Posterior vena cava (tissue), 2 donors: ENCODE results near the gene MYO1A. TPM values are rescaled to one million over a fixed set of nuclear protein-coding genes. Genes with fewer than 3 reads are reported as not detected.
A peak's percentile ranks its signal among the peaks of the same experiment; 100 is the strongest.
"Not testable (repeated sequence)": the region's sequence is repeated elsewhere in the genome, so short reads cannot be mapped to it uniquely, and the experiment has no call there.

ENCODE experiments used
- DNase-seq: peaks from one replicate; pipeline ENCODE4 v3.0.0-alpha.2; 2020; ENCODE audit warnings: low spot score
- intact Hi-C, 2 donors: fragments of 100-400 bp; cut with DNase I; formaldehyde crosslinking; loops; one replicate each; pipeline versions ENCODE4 v1.14.1 to v1.14.2; 2022 to 2023
- total RNA-seq, 2 donors: library from RNA; stranded (reverse); fragmentation: NEBNext Ultra II Directional; extraction: Animal tissue kit (Norgen Biotek cat#: 25700); gene quantifications; one replicate each; pipeline ENCODE4 v1.2.1, GENCODE V29; 2021
- donor health status: DM: yes; HTN: yes; CAD: no.
- donor health status: DM: yes; HTN: yes; CAD: no.

MYO1A gene
- total RNA-seq, 2 donors from 2014 or later = 0.28 to 1.0 TPM

- DNase-seq, intact Hi-C loops: not testable (repeated sequence)
Observed at GRCh38 chr12:57053901-57054300, 4.0 kb upstream of the MYO1A start.

- DNase-seq, intact Hi-C loops: not testable (repeated sequence)
Observed at GRCh38 chr12:57053146-57053545, 3.2 kb upstream of the MYO1A start.

- no peak for DNase-seq
- intact Hi-C loops = no loop called here
Observed at GRCh38 chr12:57051011-57051410, 1.1 kb upstream of the MYO1A start.

- DNase-seq = no peak
- intact Hi-C loops = no loop called here
Observed at GRCh38 chr12:57049119-57049446, 846 bp downstream of the MYO1A start.

GRCh38 chr12:57048423-57049118 is 1.4 kb downstream of the MYO1A start:
- DNase-seq = no peak
- intact Hi-C loops = no loop called here

- intact Hi-C loops = no loop called here
Observed at GRCh38 chr12:57047981-57048380, 1.9 kb downstream of the MYO1A start.

GRCh38 chr12:57046947-57047890 is 2.7 kb downstream of the MYO1A start:
- DNase-seq = no peak
- intact Hi-C loops = no loop called here

More at GRCh38 chr12:57047981-57048380, 1.9 kb downstream of the MYO1A start:
- DNase-seq = no peak

- intact Hi-C loops = no loop called here
- DNase-seq = no peak
Observed at GRCh38 chr12:57046086-57046791, 3.7 kb downstream of the MYO1A start.

- no peak for DNase-seq
- intact Hi-C loops = no loop called here
Observed at GRCh38 chr12:57044889-57045288, 5.0 kb downstream of the MYO1A start.

GRCh38 chr12:57044468-57044867 is 5.5 kb downstream of the MYO1A start:
- no peak for DNase-seq
- intact Hi-C loops = no loop called here

GRCh38 chr12:57042695-57043094 is 7.2 kb downstream of the MYO1A start:
- DNase-seq = no peak
- intact Hi-C loops = no loop called here

- DNase-seq = no peak
- intact Hi-C loops = no loop called here
Observed at GRCh38 chr12:57040750-57041149, 9.2 kb downstream of the MYO1A start.

- intact Hi-C loops = no loop called here
- no peak for DNase-seq
Observed at GRCh38 chr12:57040211-57040610, 9.7 kb downstream of the MYO1A start.

- DNase-seq = no peak
- intact Hi-C loops = no loop called here
Observed at GRCh38 chr12:57039016-57039798, 10.7 kb downstream of the MYO1A start.

- no peak for DNase-seq
- intact Hi-C loops = no loop called here
Observed at GRCh38 chr12:57037264-57037663, 12.7 kb downstream of the MYO1A start.

- intact Hi-C loops = no loop called here
- peak; percentile 10 for DNase-seq
Observed at GRCh38 chr12:57033431-57033830, 16.5 kb downstream of the MYO1A start.

- no peak for DNase-seq
- intact Hi-C loops = no loop called here
Observed at GRCh38 chr12:57031789-57032188, 18.1 kb downstream of the MYO1A start.

GRCh38 chr12:57031138-57031725 is 18.7 kb downstream of the MYO1A start:
- DNase-seq = no peak
- intact Hi-C loops = no loop called here

- DNase-seq = no peak
- intact Hi-C loops = no loop called here
Observed at GRCh38 chr12:57029457-57029856, 20.5 kb downstream of the MYO1A start.
